CD14-positive monocyte (primary cell): ENCODE data around the gene KASH5. TPM values are rescaled to one million over a fixed set of nuclear protein-coding genes. Genes with fewer than 3 reads are reported as not detected.

Source experiments
- DNase-seq, 3 donors: peaks; one replicate each; pipeline ENCODE4 v3.0.0-alpha.2; 2011 to 2022
- H2AFZ ChIP-seq: 2 replicates; pipeline ENCODE4 v1.6.0; 2012; ENCODE audit warnings: mild to moderate bottlenecking, low read depth, low read length, inconsistent platforms; ENCODE audit not compliant: insufficient read depth, poor library complexity, severe bottlenecking
- H3K27ac ChIP-seq, 2 donors: 1 replicate in 1 of 2; 2 replicates in 1 of 2; pipeline ENCODE4 v1.5.1; 2012 to 2013; ENCODE audit warnings: low read length in 2 of 2, control low read depth in 1 of 2, inconsistent platforms in 1 of 2, low read depth in 1 of 2, mild to moderate bottlenecking in 1 of 2
- H3K27me3 ChIP-seq, 2 donors: one replicate each; pipeline versions ENCODE4 v1.6.0 to v1.6.1; 2011 to 2013; ENCODE audit warnings: low read length in 2 of 2; ENCODE audit not compliant: control insufficient read depth in 2 of 2, insufficient read depth in 2 of 2
- H3K36me3 ChIP-seq, 2 donors: replicated peaks in 1 of 2; 1 replicate in 1 of 2; 2 replicates in 1 of 2; pipeline versions ENCODE4 v1.5.1 to v1.6.1; 2012 to 2013; ENCODE audit warnings: low read length in 2 of 2, control low read depth in 1 of 2, inconsistent platforms in 1 of 2, mild to moderate bottlenecking in 1 of 2; ENCODE audit not compliant: insufficient read depth in 2 of 2, control insufficient read depth in 1 of 2
- H3K4me1 ChIP-seq, 2 donors: 1 replicate in 1 of 2; 2 replicates in 1 of 2; pipeline versions ENCODE4 v1.5.1 to v1.6.1; 2012 to 2013; ENCODE audit warnings: low read length in 2 of 2, control low read depth in 1 of 2, inconsistent platforms in 1 of 2, mild to moderate bottlenecking in 1 of 2, moderate library complexity in 1 of 2; ENCODE audit not compliant: insufficient read depth in 2 of 2, control insufficient read depth in 1 of 2
- H3K4me2 ChIP-seq: replicated peaks from 2 replicates; pipeline ENCODE3; 2012; ENCODE audit warnings: low read length, moderate library complexity, mild to moderate bottlenecking; ENCODE audit not compliant: poor library complexity, severe bottlenecking; ENCODE audit errors: extremely low read depth
- H3K4me3 ChIP-seq, 3 experiments: fragments of 200-600 bp in 1 of 3; sonication (generic) in 1 of 3; replicated peaks in 1 of 3; 1 replicate in 2 of 3; 2 replicates in 1 of 3; pipeline ENCODE4 v1.5.1; 2011 to 2013; ENCODE audit warnings: low read length in 3 of 3, mild to moderate bottlenecking in 3 of 3, control low read depth in 2 of 3, low read depth in 2 of 3, inconsistent platforms in 1 of 3, moderate library complexity in 1 of 3
- H3K79me2 ChIP-seq: 2 replicates; pipeline ENCODE4 v1.6.0; 2012; ENCODE audit warnings: mild to moderate bottlenecking, control low read depth, inconsistent platforms, low read length, moderate library complexity; ENCODE audit not compliant: insufficient read depth
- H3K9ac ChIP-seq: 2 replicates; pipeline ENCODE4 v1.6.0; 2017; ENCODE audit warnings: low read length, mild to moderate bottlenecking; ENCODE audit not compliant: insufficient read depth, poor library complexity, severe bottlenecking
- H3K9me3 ChIP-seq, 2 donors: replicated peaks in 1 of 2; 1 replicate in 1 of 2; 2 replicates in 1 of 2; pipeline versions ENCODE4 v1.5.1 to v1.6.1; 2012 to 2013; ENCODE audit warnings: low read length in 2 of 2, control low read depth in 1 of 2; ENCODE audit not compliant: control insufficient read depth in 1 of 2, insufficient read depth in 1 of 2
- H4K20me1 ChIP-seq: 2 replicates; pipeline ENCODE4 v1.6.0; 2012; ENCODE audit warnings: mild to moderate bottlenecking, low read length, control low read depth, moderate library complexity; ENCODE audit not compliant: insufficient read depth
- H3K27ac Mint-ChIP-seq, 7 donors: one replicate each; pipeline ENCODE4 v1.8.0; 2020; ENCODE audit warnings: mild to moderate bottlenecking in 7 of 7, mixed read lengths in 7 of 7, moderate library complexity in 6 of 7, inconsistent platforms in 2 of 7
- H3K27me3 Mint-ChIP-seq, 3 donors: one replicate each; pipeline ENCODE4 v1.8.0; 2021 to 2022; ENCODE audit warnings: low read depth in 3 of 3, mild to moderate bottlenecking in 3 of 3, mixed read lengths in 3 of 3, moderate library complexity in 3 of 3, inconsistent platforms in 1 of 3
- H3K36me3 Mint-ChIP-seq, 2 donors: one replicate each; pipeline ENCODE4 v1.8.0; 2020; ENCODE audit warnings: mixed read lengths in 2 of 2, inconsistent platforms in 1 of 2, mild to moderate bottlenecking in 1 of 2
- H3K4me1 Mint-ChIP-seq: one replicate; pipeline ENCODE4 v1.8.0; 2020; ENCODE audit warnings: mild to moderate bottlenecking, mixed read lengths
- H3K4me3 Mint-ChIP-seq, 2 donors: one replicate each; pipeline ENCODE4 v1.8.0; 2020; ENCODE audit warnings: mild to moderate bottlenecking in 2 of 2, mixed read lengths in 2 of 2, moderate library complexity in 1 of 2
- H3K9me3 Mint-ChIP-seq, 7 donors: one replicate each; pipeline ENCODE4 v1.8.0; 2020 to 2022; ENCODE audit warnings: mixed read lengths in 7 of 7, mild to moderate bottlenecking in 6 of 7, moderate library complexity in 6 of 7, inconsistent platforms in 2 of 7
- CTCF ChIP-seq: fragments of 200-600 bp; IDR thresholded peaks from one replicate; pipeline ENCODE4 v1.8.0; 2022; ENCODE audit warnings: antibody characterized with exemption, mild to moderate bottlenecking
- WGBS: methylation state at CpG from one replicate; pipeline ENCODE4 v1.1.5; 2013; ENCODE audit warnings: missing lambda C conversion rate; ENCODE audit not compliant: insufficient coverage; 5-methylcytosine and 5-hydroxymethylcytosine counted together
- intact Hi-C, 2 donors: fragments of 100-400 bp; cut with micrococcal nuclease; formaldehyde crosslinking; loops; one replicate each; pipeline versions ENCODE4 v1.15.0 to v1.15.1; 2023
- polyA plus RNA-seq, 3 donors: library from polyadenylated mRNA; depleted of rRNA in 1 of 3; unstranded in 2 of 3; stranded (reverse) in 1 of 3; fragments of 300-500 nt in 2 of 3; fragments of >200 nt in 1 of 3; fragmentation: Illumina TruSeq in 2 of 3; gene quantifications; 1 replicate in 2 of 3; 2 replicates in 1 of 3; pipeline ENCODE4 v1.2.3, GENCODE V29; 2012 to 2021

Gene KASH5
- polyA plus RNA-seq, 3 donors: not detected

- peaks cover 24 to 49% (median 45%) of the 10 kb centered on the region in 3 donors for H3K27me3 Mint-ChIP-seq
- intact Hi-C loops: no loop called here
- H3K36me3 ChIP-seq: no peaks in the 10 kb centered on the region
- no peaks in the 10 kb centered on the region for H3K9me3 ChIP-seq
- peak overlapping the region; percentile 55 for H3K4me2 ChIP-seq
- 20% methylated on average over 1 of the region's 12 CpGs for WGBS
- peaks cover 14% of the 10 kb centered on the region for H3K4me1 Mint-ChIP-seq
- peaks cover 4 to 22% of the 10 kb centered on the region in 2 donors for H3K27me3 ChIP-seq
- DNase-seq: no peak
- no peak overlapping the region for H3K9ac ChIP-seq
- H3K4me3 Mint-ChIP-seq: peak overlapping the region in 1 of 2 donors; percentile 66
- H3K36me3 Mint-ChIP-seq: no peaks in the 10 kb centered on the region
- H3K27ac Mint-ChIP-seq: peak overlapping the region in 1 of 7 donors; percentile 3
- no peaks in the 10 kb centered on the region for H4K20me1 ChIP-seq
- peaks cover 12 to 13% of the 10 kb centered on the region in 2 donors for H3K4me1 ChIP-seq
- H2AFZ ChIP-seq: peak overlapping the region; percentile 46
- H3K9me3 Mint-ChIP-seq: peaks cover 0 to 3% (median 0%) of the 10 kb centered on the region in 7 donors
- no peak overlapping the region for H3K27ac ChIP-seq
- peak overlapping the region in 1 of 3 experiments; percentile 42 for H3K4me3 ChIP-seq
- TF ChIP-seq CTCF: no peak
- H3K79me2 ChIP-seq: no peaks in the 10 kb centered on the region
These were observed 32.1 kb upstream of the KASH5 start for GRCh38 chr19:49355909-49356353.

- peaks cover 7 to 26% of the 10 kb centered on the region in 2 donors for H3K27me3 ChIP-seq
- 40% methylated on average over 1 of the region's 7 CpGs for WGBS
- H3K27me3 Mint-ChIP-seq: peaks cover 23 to 46% (median 42%) of the 10 kb centered on the region in 3 donors
- no peak for DNase-seq
- peaks cover 14% of the 10 kb centered on the region for H3K4me1 Mint-ChIP-seq
- H4K20me1 ChIP-seq: no peaks in the 10 kb centered on the region
- H3K36me3 Mint-ChIP-seq: no peaks in the 10 kb centered on the region
- no peaks in the 10 kb centered on the region for H3K9me3 ChIP-seq
- no peak for TF ChIP-seq CTCF
- H2AFZ ChIP-seq: peak overlapping the region; percentile 46
- peaks cover 0 to 6% (median 0%) of the 10 kb centered on the region in 7 donors for H3K9me3 Mint-ChIP-seq
- no peak overlapping the region for H3K27ac Mint-ChIP-seq
- peak overlapping the region; percentile 55 for H3K4me2 ChIP-seq
- no peaks in the 10 kb centered on the region for H3K79me2 ChIP-seq
- no peaks in the 10 kb centered on the region for H3K36me3 ChIP-seq
- no peak overlapping the region for H3K9ac ChIP-seq
- intact Hi-C loops: no loop called here
- H3K27ac ChIP-seq: no peak overlapping the region
- H3K4me3 ChIP-seq: no peak overlapping the region
- peak overlapping the region in 1 of 2 donors; percentile 66 for H3K4me3 Mint-ChIP-seq
- H3K4me1 ChIP-seq: peaks cover 12 to 13% of the 10 kb centered on the region in 2 donors
These were observed 31.7 kb upstream of the KASH5 start for GRCh38 chr19:49356382-49356781.
